IMR-90 (cell line): ENCODE measurements around the gene COL15A1.

Experiments
- BHLHE40 ChIP-seq: fragments of 150-350 bp; IDR thresholded peaks from 2 replicates; pipeline ENCODE4 v1.6.1; 2016; ENCODE audit warnings: mild to moderate bottlenecking, low read depth, low read length
- CEBPB ChIP-seq: IDR thresholded peaks from 2 replicates; pipeline ENCODE4 v1.6.1; 2012; ENCODE audit warnings: low read depth, low read length, improper control_type of control experiment
- FOS ChIP-seq: fragments of 150-350 bp; IDR thresholded peaks from 2 replicates; pipeline ENCODE4 v1.6.1; 2016; ENCODE audit warnings: low read depth, low read length
- POLR2A ChIP-seq: IDR thresholded peaks from 2 replicates; pipeline ENCODE4 v1.6.1; 2012; ENCODE audit warnings: mild to moderate bottlenecking, low read depth, low read length
- RAD21 ChIP-seq: IDR thresholded peaks from 2 replicates; pipeline ENCODE4 v1.6.1; 2012; ENCODE audit warnings: low read length, improper control_type of control experiment
- RFX5 ChIP-seq: IDR thresholded peaks from 2 replicates; pipeline ENCODE4 v1.8.0; 2012; ENCODE audit warnings: low read depth, mild to moderate bottlenecking, low read length, moderate library complexity
- TF ChIP-seq, protein P1 (sequence below): conservative IDR thresholded peaks from 2 replicates; pipeline ENCODE4 v1.5.1; 2012; ENCODE audit warnings: mild to moderate bottlenecking, low read depth, low read length, improper control_type of control experiment

DNA sequence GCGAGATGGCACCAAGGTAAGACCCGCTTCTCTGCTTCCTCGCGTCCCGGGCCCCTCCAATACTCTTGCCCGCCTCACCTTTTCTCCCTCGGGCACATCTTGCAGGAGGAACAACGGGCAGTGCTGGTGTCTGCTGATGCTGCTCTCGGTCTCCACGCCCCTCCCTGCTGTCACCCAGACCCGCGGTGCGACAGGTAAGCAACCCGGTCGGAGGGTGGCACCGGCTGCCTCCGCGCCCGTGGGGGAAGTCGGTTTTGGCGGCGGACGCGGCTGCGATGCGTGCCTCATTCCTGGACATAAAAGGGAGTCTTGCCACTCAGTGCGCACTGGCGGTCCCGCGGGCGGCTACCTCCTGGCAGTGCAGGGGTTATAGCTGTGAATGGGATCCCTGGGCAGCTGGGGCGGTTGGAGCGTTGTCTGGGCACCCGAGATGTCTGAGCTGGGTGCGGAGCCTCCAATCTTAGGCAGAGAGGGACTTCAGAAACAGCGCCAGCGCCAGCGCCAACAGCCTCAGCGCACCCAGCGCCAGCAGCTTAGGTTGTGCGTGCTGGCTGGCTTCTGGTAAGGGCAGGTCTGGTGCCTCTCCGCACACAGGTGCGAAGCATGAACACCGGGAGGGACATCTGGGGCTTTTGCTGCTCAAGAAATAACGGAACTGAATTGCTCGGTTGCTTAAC, 488 bp downstream of the COL15A1 start:
- TF ChIP-seq, protein P1, sequence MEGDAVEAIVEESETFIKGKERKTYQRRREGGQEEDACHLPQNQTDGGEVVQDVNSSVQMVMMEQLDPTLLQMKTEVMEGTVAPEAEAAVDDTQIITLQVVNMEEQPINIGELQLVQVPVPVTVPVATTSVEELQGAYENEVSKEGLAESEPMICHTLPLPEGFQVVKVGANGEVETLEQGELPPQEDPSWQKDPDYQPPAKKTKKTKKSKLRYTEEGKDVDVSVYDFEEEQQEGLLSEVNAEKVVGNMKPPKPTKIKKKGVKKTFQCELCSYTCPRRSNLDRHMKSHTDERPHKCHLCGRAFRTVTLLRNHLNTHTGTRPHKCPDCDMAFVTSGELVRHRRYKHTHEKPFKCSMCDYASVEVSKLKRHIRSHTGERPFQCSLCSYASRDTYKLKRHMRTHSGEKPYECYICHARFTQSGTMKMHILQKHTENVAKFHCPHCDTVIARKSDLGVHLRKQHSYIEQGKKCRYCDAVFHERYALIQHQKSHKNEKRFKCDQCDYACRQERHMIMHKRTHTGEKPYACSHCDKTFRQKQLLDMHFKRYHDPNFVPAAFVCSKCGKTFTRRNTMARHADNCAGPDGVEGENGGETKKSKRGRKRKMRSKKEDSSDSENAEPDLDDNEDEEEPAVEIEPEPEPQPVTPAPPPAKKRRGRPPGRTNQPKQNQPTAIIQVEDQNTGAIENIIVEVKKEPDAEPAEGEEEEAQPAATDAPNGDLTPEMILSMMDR: no peak
- TF ChIP-seq FOS (no peak), POLR2A (no peak), BHLHE40 (no peak), CEBPB (no peak), RAD21 (no peak), RFX5 (no peak)
